ENCODE measurements around the gene MTARC2. TPM values are rescaled to one million over a fixed set of nuclear protein-coding genes. Genes with fewer than 3 reads are reported as not detected.

The MTARC2 gene
- total and polyA plus RNA-seq, 5 donors from 2014 or later, result not detected

DNA sequence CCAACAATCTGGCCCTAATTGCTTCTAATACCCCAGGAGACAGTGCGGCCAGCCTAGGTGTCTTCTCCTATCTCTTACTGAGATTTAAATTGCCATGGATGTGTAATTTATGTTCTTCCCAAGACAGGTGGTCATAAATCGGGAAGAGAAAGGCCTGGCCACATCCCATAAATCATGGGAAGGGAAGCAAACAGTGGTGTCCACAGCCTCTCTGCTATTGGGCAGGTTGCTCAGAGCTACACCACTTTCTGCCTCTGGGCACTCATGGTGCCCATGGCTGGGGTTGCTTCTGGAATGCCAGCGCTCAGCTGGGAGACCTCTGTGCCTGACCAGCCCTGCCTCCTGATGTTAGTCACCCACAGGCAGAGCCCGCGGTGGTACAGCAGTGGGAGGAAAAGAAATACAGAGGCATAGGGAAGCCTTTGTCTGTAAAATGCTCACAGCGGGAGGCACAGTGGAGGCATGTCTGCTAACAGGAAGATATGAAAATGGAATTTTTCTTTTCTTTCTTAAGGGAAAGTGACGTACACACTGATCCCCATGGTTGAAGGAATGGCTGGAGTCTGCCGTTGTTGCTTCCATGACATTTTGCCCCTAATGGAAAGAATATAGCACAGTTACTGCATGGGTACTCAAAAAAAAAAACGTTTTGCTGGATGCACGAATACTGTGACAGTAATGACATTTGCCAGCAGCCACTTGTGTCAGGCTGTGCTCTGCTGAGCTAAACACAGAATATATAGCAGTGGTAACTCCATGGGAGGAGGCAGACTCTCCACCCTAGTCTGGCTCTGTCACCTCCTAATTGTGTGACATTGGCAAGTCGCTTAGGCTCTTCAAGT, 60.4 kb downstream of the MTARC2 start:
- Histone ChIP-seq H3K36me3 (ENCODE audit: control insufficient read depth, insufficient read depth, low read length) (no peaks in the 10 kb centered on the region), H3K9me3 (ENCODE audit: control insufficient read depth in 2 of 2, low read length in 2 of 2) (no peaks in the 10 kb centered on the region), H3K4me3 (ENCODE audit: low read depth, low read length) (no peak overlapping the region), H3K4me1 (ENCODE audit: control insufficient read depth, insufficient read depth, low read length, poor library complexity, severe bottlenecking) (peaks cover 5% of the 10 kb centered on the region), H3K27me3 (ENCODE audit: control insufficient read depth, insufficient read depth, low read length) (no peaks in the 10 kb centered on the region), H3K27ac (ENCODE audit: insufficient read depth, low read length, poor library complexity, severe bottlenecking) (no peak overlapping the region)
- no peaks in the 10 kb centered on the region for H3K36me3 Mint-ChIP-seq
- ATAC-seq (ENCODE audit: low read depth in 2 of 2), result no peak
- H3K9me3 Mint-ChIP-seq, result peaks cover 0 to 1% (median 0%) of the 10 kb centered on the region in 7 donors
- no peak overlapping the region for H3K27ac Mint-ChIP-seq
- peaks cover 0 to 8% (median 3%) of the 10 kb centered on the region in 4 donors for H3K4me1 Mint-ChIP-seq
- H3K27me3 Mint-ChIP-seq, result no peaks in the 10 kb centered on the region
- DNase-seq, result no peak
- no peak overlapping the region for H3K4me3 Mint-ChIP-seq

DNA sequence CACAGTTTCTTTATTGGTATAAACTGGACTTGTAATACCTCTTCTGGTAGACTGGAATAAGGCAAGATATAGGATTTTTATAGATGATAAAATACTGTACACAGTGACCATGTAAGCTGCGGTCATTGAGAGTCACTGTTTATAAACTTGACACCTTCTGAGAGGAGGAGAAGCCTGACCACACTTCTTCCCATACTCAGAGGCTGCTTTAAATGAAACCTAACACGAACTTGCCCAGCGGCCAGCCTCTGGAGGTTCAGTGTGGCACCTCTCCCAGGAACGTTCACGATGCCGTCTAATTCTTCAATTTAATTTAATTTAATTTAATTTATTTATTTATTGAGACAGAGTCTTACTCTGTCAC, 61.0 kb downstream of the MTARC2 start:
- Mint-ChIP-seq H3K27me3 (no peaks in the 10 kb centered on the region), H3K36me3 (no peaks in the 10 kb centered on the region), H3K4me1 (peaks cover 0 to 8% (median 3%) of the 10 kb centered on the region in 4 donors), H3K4me3 (no peak overlapping the region), H3K9me3 (peaks cover 0 to 1% (median 0%) of the 10 kb centered on the region in 7 donors), H3K27ac (no peak overlapping the region)
- H3K27me3 ChIP-seq (ENCODE audit: control insufficient read depth, insufficient read depth, low read length), result no peaks in the 10 kb centered on the region
- ATAC-seq (ENCODE audit: low read depth in 2 of 2) (no peak), DNase-seq (no peak)
- no peak overlapping the region for H3K27ac ChIP-seq (ENCODE audit: insufficient read depth, low read length, poor library complexity, severe bottlenecking)
- peaks cover 5% of the 10 kb centered on the region for H3K4me1 ChIP-seq (ENCODE audit: control insufficient read depth, insufficient read depth, low read length, poor library complexity, severe bottlenecking)
- H3K9me3 ChIP-seq (ENCODE audit: control insufficient read depth in 2 of 2, low read length in 2 of 2), result no peaks in the 10 kb centered on the region
- H3K4me3 ChIP-seq (ENCODE audit: low read depth, low read length), result no peak overlapping the region
- H3K36me3 ChIP-seq (ENCODE audit: control insufficient read depth, insufficient read depth, low read length), result no peaks in the 10 kb centered on the region

DNA sequence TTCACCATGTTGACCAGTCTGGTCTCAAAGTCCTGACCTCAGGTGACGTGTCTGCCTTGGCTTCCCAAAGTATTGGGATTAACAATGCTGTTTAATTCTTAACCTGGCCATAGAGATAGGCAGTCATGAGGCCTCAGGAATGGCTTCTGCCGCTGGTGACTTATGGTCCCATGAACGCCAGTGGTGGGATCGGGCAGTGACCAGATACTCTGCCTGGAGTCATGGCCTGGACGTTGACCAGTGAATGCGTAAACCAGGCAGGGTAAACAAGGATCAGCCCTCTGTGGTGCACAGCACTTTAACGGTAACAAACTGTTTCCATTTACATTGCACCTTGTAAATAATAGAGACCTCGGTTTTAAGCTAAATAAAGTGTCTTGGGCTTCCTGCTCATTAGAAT, 61.6 kb downstream of the MTARC2 start:
- Mint-ChIP-seq H3K36me3 (no peaks in the 10 kb centered on the region), H3K4me1 (peaks cover 0 to 8% (median 3%) of the 10 kb centered on the region in 4 donors), H3K9me3 (peaks cover 0 to 1% (median 0%) of the 10 kb centered on the region in 7 donors), H3K4me3 (no peak overlapping the region), H3K27me3 (no peaks in the 10 kb centered on the region), H3K27ac (no peak overlapping the region)
- no peak overlapping the region for H3K27ac ChIP-seq (ENCODE audit: insufficient read depth, low read length, poor library complexity, severe bottlenecking)
- no peaks in the 10 kb centered on the region for H3K36me3 ChIP-seq (ENCODE audit: control insufficient read depth, insufficient read depth, low read length)
- H3K4me1 ChIP-seq (ENCODE audit: control insufficient read depth, insufficient read depth, low read length, poor library complexity, severe bottlenecking), result peaks cover 5% of the 10 kb centered on the region
- H3K9me3 ChIP-seq (ENCODE audit: control insufficient read depth in 2 of 2, low read length in 2 of 2), result no peaks in the 10 kb centered on the region
- ATAC-seq (ENCODE audit: low read depth in 2 of 2) (no peak), DNase-seq (no peak)
- no peak overlapping the region for H3K4me3 ChIP-seq (ENCODE audit: low read depth, low read length)
- no peaks in the 10 kb centered on the region for H3K27me3 ChIP-seq (ENCODE audit: control insufficient read depth, insufficient read depth, low read length)

DNA sequence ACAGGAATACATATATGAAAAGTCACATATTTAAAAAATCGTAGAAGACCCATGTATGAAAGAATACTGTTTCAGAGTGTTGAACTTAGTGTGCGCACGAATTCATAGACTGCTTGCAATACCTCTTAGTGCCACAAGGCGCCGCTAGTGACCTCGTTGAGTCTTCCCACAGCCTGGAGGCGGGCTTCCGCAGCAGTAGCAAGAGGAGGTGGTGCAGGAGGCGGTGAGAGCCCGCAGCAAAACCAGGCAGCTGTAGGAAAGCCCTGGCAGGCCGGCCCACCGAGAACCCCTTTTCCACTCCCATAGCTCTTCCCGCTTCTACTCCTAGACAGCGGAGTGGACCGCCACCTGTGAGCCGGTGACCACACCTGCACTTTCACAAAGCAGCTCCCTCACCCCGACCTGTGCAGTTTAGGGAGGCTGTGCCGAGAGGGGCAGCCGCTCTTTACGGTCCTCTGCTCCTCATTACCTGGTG, 62.1 kb downstream of the MTARC2 start:
- peak overlapping the region in 1 of 3 donors; percentile 69 for H3K27ac Mint-ChIP-seq
- Histone ChIP-seq H3K4me1 (ENCODE audit: control insufficient read depth, insufficient read depth, low read length, poor library complexity, severe bottlenecking) (peaks cover 5% of the 10 kb centered on the region), H3K27ac (ENCODE audit: insufficient read depth, low read length, poor library complexity, severe bottlenecking) (no peak overlapping the region), H3K36me3 (ENCODE audit: control insufficient read depth, insufficient read depth, low read length) (no peaks in the 10 kb centered on the region), H3K27me3 (ENCODE audit: control insufficient read depth, insufficient read depth, low read length) (no peaks in the 10 kb centered on the region), H3K9me3 (ENCODE audit: control insufficient read depth in 2 of 2, low read length in 2 of 2) (no peaks in the 10 kb centered on the region), H3K4me3 (ENCODE audit: low read depth, low read length) (no peak overlapping the region)
- peaks cover 0 to 1% (median 0%) of the 10 kb centered on the region in 7 donors for H3K9me3 Mint-ChIP-seq
- peaks cover 0 to 8% (median 3%) of the 10 kb centered on the region in 4 donors for H3K4me1 Mint-ChIP-seq
- DNase-seq (peak; percentile 26 to 75 (median 64)), ATAC-seq (ENCODE audit: low read depth in 2 of 2) (peak; percentile 79 to 86)
- peak overlapping the region in 3 of 4 donors; percentile 62 to 71 (median 68) for H3K4me3 Mint-ChIP-seq
- no peaks in the 10 kb centered on the region for H3K27me3 Mint-ChIP-seq
- no peaks in the 10 kb centered on the region for H3K36me3 Mint-ChIP-seq

DNA sequence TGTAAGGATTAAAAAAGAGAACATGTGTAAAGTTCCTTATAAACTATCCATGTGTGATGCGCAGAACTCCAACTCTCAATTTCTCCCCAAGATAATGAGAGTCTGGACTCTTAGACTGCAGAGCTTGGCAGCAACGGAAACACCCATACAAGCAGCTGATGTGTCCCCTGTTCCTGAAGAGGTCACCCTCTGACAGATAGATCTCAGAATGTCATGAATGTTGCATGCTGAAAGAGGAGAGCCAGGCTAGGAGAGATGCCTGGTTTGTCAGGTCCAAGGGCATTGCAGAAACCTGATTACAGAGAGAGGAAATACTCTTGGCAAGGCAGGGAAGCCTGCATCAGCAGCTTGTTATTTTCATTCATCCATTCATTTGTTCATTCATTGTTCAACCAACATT, 62.8 kb downstream of the MTARC2 start:
- Mint-ChIP-seq H3K36me3 (no peaks in the 10 kb centered on the region), H3K4me1 (peaks cover 0 to 8% (median 3%) of the 10 kb centered on the region in 4 donors), H3K4me3 (peak overlapping the region in 2 of 4 donors; percentile 68 to 71), H3K9me3 (peaks cover 0 to 1% (median 0%) of the 10 kb centered on the region in 7 donors), H3K27ac (no peak overlapping the region), H3K27me3 (no peaks in the 10 kb centered on the region)
- H3K4me1 ChIP-seq (ENCODE audit: control insufficient read depth, insufficient read depth, low read length, poor library complexity, severe bottlenecking), result peaks cover 5% of the 10 kb centered on the region
- no peak overlapping the region for H3K27ac ChIP-seq (ENCODE audit: insufficient read depth, low read length, poor library complexity, severe bottlenecking)
- DNase-seq, result no peak
- H3K36me3 ChIP-seq (ENCODE audit: control insufficient read depth, insufficient read depth, low read length), result no peaks in the 10 kb centered on the region
- H3K27me3 ChIP-seq (ENCODE audit: control insufficient read depth, insufficient read depth, low read length), result no peaks in the 10 kb centered on the region
- no peak for ATAC-seq (ENCODE audit: low read depth in 2 of 2)
- H3K9me3 ChIP-seq (ENCODE audit: control insufficient read depth in 2 of 2, low read length in 2 of 2), result no peaks in the 10 kb centered on the region
- H3K4me3 ChIP-seq (ENCODE audit: low read depth, low read length), result no peak overlapping the region

DNA sequence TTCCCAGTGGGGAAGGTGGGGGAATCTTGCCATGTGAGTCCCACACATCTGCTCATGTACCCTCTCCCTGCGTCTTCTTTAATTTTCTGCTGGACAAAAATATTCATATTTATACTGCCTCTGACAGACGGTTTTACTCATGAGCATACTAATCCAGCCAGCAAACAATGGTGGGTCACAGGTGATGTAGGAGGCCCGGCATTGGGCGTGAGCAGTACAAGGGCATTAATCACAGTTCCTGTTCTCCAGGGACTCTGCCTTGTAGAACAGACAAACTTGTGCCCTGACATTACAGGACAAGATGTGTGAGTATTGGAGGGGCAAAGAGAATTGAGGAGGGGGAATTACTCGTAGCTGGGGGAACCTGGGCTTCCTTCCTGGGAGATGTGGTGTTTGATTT, 63.6 kb downstream of the MTARC2 start:
- H3K4me3 ChIP-seq (ENCODE audit: low read depth, low read length), result no peak overlapping the region
- ATAC-seq (ENCODE audit: low read depth in 2 of 2), result no peak
- H3K36me3 ChIP-seq (ENCODE audit: control insufficient read depth, insufficient read depth, low read length), result no peaks in the 10 kb centered on the region
- H3K9me3 Mint-ChIP-seq, result peaks cover 0 to 1% (median 0%) of the 10 kb centered on the region in 7 donors
- no peaks in the 10 kb centered on the region for H3K27me3 ChIP-seq (ENCODE audit: control insufficient read depth, insufficient read depth, low read length)
- peaks cover 0 to 8% (median 3%) of the 10 kb centered on the region in 4 donors for H3K4me1 Mint-ChIP-seq
- no peak for DNase-seq
- H3K27me3 Mint-ChIP-seq, result no peaks in the 10 kb centered on the region
- H3K9me3 ChIP-seq (ENCODE audit: control insufficient read depth in 2 of 2, low read length in 2 of 2), result no peaks in the 10 kb centered on the region
- no peak overlapping the region for H3K4me3 Mint-ChIP-seq
- no peaks in the 10 kb centered on the region for H3K36me3 Mint-ChIP-seq
- H3K27ac ChIP-seq (ENCODE audit: insufficient read depth, low read length, poor library complexity, severe bottlenecking), result no peak overlapping the region
- H3K4me1 ChIP-seq (ENCODE audit: control insufficient read depth, insufficient read depth, low read length, poor library complexity, severe bottlenecking), result peaks cover 5% of the 10 kb centered on the region
- no peak overlapping the region for H3K27ac Mint-ChIP-seq

DNA sequence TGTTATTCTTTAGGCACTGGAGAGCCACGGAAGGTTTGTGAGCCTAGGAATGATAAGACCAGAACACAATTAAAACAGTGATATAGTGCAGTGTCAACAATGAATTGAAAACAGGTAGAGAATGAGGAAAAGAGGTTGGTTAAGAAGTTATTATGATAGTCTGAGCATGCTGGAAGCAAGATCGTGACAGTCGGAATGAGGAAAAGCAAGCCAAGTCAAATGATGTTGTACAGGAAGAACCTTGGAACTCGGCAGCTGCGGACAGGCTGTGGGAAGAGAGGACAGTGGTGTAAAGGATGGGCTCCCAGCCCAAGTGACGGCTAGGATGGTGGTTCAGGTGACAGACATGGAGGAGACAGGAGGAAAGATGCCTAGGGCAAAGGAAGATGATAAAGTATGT, 64.2 kb downstream of the MTARC2 start:
- DNase-seq (no peak), ATAC-seq (ENCODE audit: low read depth in 2 of 2) (no peak)
- Mint-ChIP-seq H3K27me3 (no peaks in the 10 kb centered on the region), H3K36me3 (no peaks in the 10 kb centered on the region), H3K27ac (peak overlapping the region in 1 of 3 donors; percentile 15), H3K4me1 (peaks cover 0 to 8% (median 3%) of the 10 kb centered on the region in 4 donors), H3K4me3 (no peak overlapping the region), H3K9me3 (peaks cover 0 to 3% (median 0%) of the 10 kb centered on the region in 7 donors)
- Histone ChIP-seq H3K27ac (ENCODE audit: insufficient read depth, low read length, poor library complexity, severe bottlenecking) (no peak overlapping the region), H3K4me1 (ENCODE audit: control insufficient read depth, insufficient read depth, low read length, poor library complexity, severe bottlenecking) (peaks cover 5% of the 10 kb centered on the region), H3K36me3 (ENCODE audit: control insufficient read depth, insufficient read depth, low read length) (no peaks in the 10 kb centered on the region), H3K27me3 (ENCODE audit: control insufficient read depth, insufficient read depth, low read length) (no peaks in the 10 kb centered on the region), H3K4me3 (ENCODE audit: low read depth, low read length) (no peak overlapping the region), H3K9me3 (ENCODE audit: control insufficient read depth in 2 of 2, low read length in 2 of 2) (no peaks in the 10 kb centered on the region)

All from CD4-positive, CD25-positive, alpha-beta regulatory T cell (primary cell).